Effector memory CD4-positive, alpha-beta T cell (primary cell): ENCODE data around the gene TBCD.
A peak's percentile ranks its signal among the peaks of the same experiment; 100 is the strongest.

Source experiments
- DNase-seq, 3 donors: peaks; one replicate each; pipeline ENCODE4 v3.0.0-alpha.2; 2020
- H3K27ac ChIP-seq: 2 replicates; pipeline ENCODE4 v1.7.0; 2013; ENCODE audit warnings: mild to moderate bottlenecking, low read length, moderate library complexity; ENCODE audit not compliant: insufficient read depth, poor library complexity, severe bottlenecking
- H3K27me3 ChIP-seq: replicated peaks from 2 replicates; pipeline ENCODE4 v1.7.0; 2013; ENCODE audit warnings: mild to moderate bottlenecking, low read length; ENCODE audit not compliant: insufficient read depth, control insufficient read depth, poor library complexity, severe bottlenecking
- H3K36me3 ChIP-seq: 2 replicates; pipeline ENCODE4 v1.7.0; 2013; ENCODE audit warnings: mild to moderate bottlenecking, low read length, moderate library complexity; ENCODE audit not compliant: control insufficient read depth, insufficient read depth
- H3K4me1 ChIP-seq: 2 replicates; pipeline ENCODE4 v1.7.0; 2013; ENCODE audit warnings: low read length, mild to moderate bottlenecking; ENCODE audit not compliant: control insufficient read depth, insufficient read depth, poor library complexity, severe bottlenecking
- H3K4me3 ChIP-seq: 2 replicates; pipeline ENCODE4 v1.7.0; 2013; ENCODE audit warnings: low read length, low read depth, mild to moderate bottlenecking; ENCODE audit not compliant: insufficient read depth, poor library complexity, severe bottlenecking
- H3K9me3 ChIP-seq: 2 replicates; pipeline ENCODE4 v1.7.0; 2013; ENCODE audit warnings: mild to moderate bottlenecking, low read length, moderate library complexity; ENCODE audit not compliant: control insufficient read depth

The TBCD gene

GRCh38 chr17:82710499-82711232 is 41.2 kb upstream of the TBCD start:
- no peak overlapping the region for H3K4me3 ChIP-seq
- no peaks in the 10 kb centered on the region for H3K4me1 ChIP-seq
- DNase-seq: no peak
- no peaks in the 10 kb centered on the region for H3K9me3 ChIP-seq
- H3K27me3 ChIP-seq: no peaks in the 10 kb centered on the region
- no peaks in the 10 kb centered on the region for H3K36me3 ChIP-seq
- H3K27ac ChIP-seq: no peak overlapping the region

GRCh38 chr17:82713071-82713723 is 38.7 kb upstream of the TBCD start:
- H3K27me3 ChIP-seq: no peaks in the 10 kb centered on the region
- peaks cover 13% of the 10 kb centered on the region for H3K4me1 ChIP-seq
- DNase-seq: no peak
- H3K4me3 ChIP-seq: no peak overlapping the region
- H3K27ac ChIP-seq: no peak overlapping the region
- no peaks in the 10 kb centered on the region for H3K36me3 ChIP-seq
- H3K9me3 ChIP-seq: no peaks in the 10 kb centered on the region

- DNase-seq: peak; percentile 90
- Histone ChIP-seq H3K27ac (peak within 1 kb of the TSS; percentile 63), H3K9me3 (no peaks in the 10 kb centered on the region), H3K36me3 (peaks cover 15% of the 10 kb centered on the region), H3K4me1 (peaks cover 13% of the 10 kb centered on the region), H3K4me3 (peak within 1 kb of the TSS; percentile 83), H3K27me3 (no peaks in the 10 kb centered on the region)
These were observed 35.5 kb upstream of the TBCD start, which contains the start of gene FN3KRP for GRCh38 chr17:82716203-82717010. Gene FN3KRP, plus strand, starts transcription at chr17:82716706. Its CDS starts 50 bp downstream, at chr17:82716756.

GRCh38 chr17:82718986-82719685 is 32.7 kb upstream of the TBCD start:
- H3K36me3 ChIP-seq: peaks cover 25% of the 10 kb centered on the region

GRCh38 chr17:82720204-82720603 is 31.7 kb upstream of the TBCD start:
- Histone ChIP-seq H3K9me3 (no peaks in the 10 kb centered on the region), H3K36me3 (peaks cover 25% of the 10 kb centered on the region), H3K4me3 (no peak overlapping the region), H3K4me1 (peaks cover 13% of the 10 kb centered on the region), H3K27ac (no peak overlapping the region), H3K27me3 (no peaks in the 10 kb centered on the region)
- no peak for DNase-seq

More at GRCh38 chr17:82718986-82719685, 32.7 kb upstream of the TBCD start:
- H3K27me3 ChIP-seq: no peaks in the 10 kb centered on the region
- H3K9me3 ChIP-seq: no peaks in the 10 kb centered on the region
- H3K4me3 ChIP-seq: no peak overlapping the region
- no peak for DNase-seq
- H3K4me1 ChIP-seq: peaks cover 13% of the 10 kb centered on the region
- H3K27ac ChIP-seq: no peak overlapping the region

GRCh38 chr17:82722341-82723013 is 29.4 kb upstream of the TBCD start:
- H3K9me3 ChIP-seq: no peaks in the 10 kb centered on the region
- H3K36me3 ChIP-seq: peaks cover 38% of the 10 kb centered on the region
- no peak overlapping the region for H3K27ac ChIP-seq
- DNase-seq: no peak
- no peaks in the 10 kb centered on the region for H3K27me3 ChIP-seq
- no peak overlapping the region for H3K4me3 ChIP-seq
- H3K4me1 ChIP-seq: peaks cover 5% of the 10 kb centered on the region

GRCh38 chr17:82723169-82723807 is 28.6 kb upstream of the TBCD start:
- Histone ChIP-seq H3K36me3 (peaks cover 39% of the 10 kb centered on the region), H3K4me1 (no peaks in the 10 kb centered on the region), H3K27me3 (no peaks in the 10 kb centered on the region), H3K4me3 (no peak overlapping the region), H3K27ac (no peak overlapping the region), H3K9me3 (no peaks in the 10 kb centered on the region)
- no peak for DNase-seq

GRCh38 chr17:82726427-82726826 is 25.4 kb upstream of the TBCD start:
- DNase-seq: no peak
- Histone ChIP-seq H3K4me1 (no peaks in the 10 kb centered on the region), H3K27me3 (no peaks in the 10 kb centered on the region), H3K27ac (no peak overlapping the region), H3K9me3 (no peaks in the 10 kb centered on the region), H3K4me3 (no peak overlapping the region), H3K36me3 (peaks cover 24% of the 10 kb centered on the region)
